Transverse colon (tissue), 4 donors: ENCODE results near the gene DDX28. TPM values are rescaled to one million over a fixed set of nuclear protein-coding genes. Genes with fewer than 3 reads are reported as not detected.

ENCODE experiments used
- DNase-seq: peaks from one replicate; pipeline ENCODE4 v3.0.0-alpha.2; 2019
- H3K27ac ChIP-seq, 4 donors: fragments of 200-600 bp; sonication (generic); 2 replicates each; pipeline ENCODE4 v1.5.1; 2016 to 2018; ENCODE audit warnings: inconsistent platforms in 4 of 4
- H3K27me3 ChIP-seq: fragments of 200-600 bp; sonication (generic); 2 replicates; pipeline ENCODE4 v1.5.1; 2017; ENCODE audit warnings: inconsistent platforms
- H3K36me3 ChIP-seq, 4 donors: fragments of 200-600 bp; sonication (generic); 2 replicates each; pipeline ENCODE4 v1.5.1; 2017 to 2019; ENCODE audit warnings: inconsistent platforms in 4 of 4
- H3K4me1 ChIP-seq, 4 donors: fragments of 200-600 bp; sonication (generic); 2 replicates each; pipeline ENCODE4 v1.5.1; 2017 to 2020; ENCODE audit warnings: inconsistent platforms in 4 of 4
- H3K4me3 ChIP-seq, 4 donors: fragments of 200-600 bp; sonication (generic); 1 replicate in 1 of 4; 2 replicates in 3 of 4; pipeline versions ENCODE4 v1.5.1 to v1.6.1; 2017 to 2019; ENCODE audit warnings: inconsistent platforms in 4 of 4
- H3K9me3 ChIP-seq, 2 donors: fragments of 200-600 bp; sonication (generic); 2 replicates each; pipeline ENCODE4 v1.5.1; 2017 to 2019; ENCODE audit warnings: inconsistent platforms in 2 of 2
- CTCF ChIP-seq, 5 experiments: fragments of 200-600 bp in 3 of 5; fragments of 450-650 bp in 2 of 5; sonication (generic) in 3 of 5; IDR thresholded peaks; 1 replicate in 2 of 5; 2 replicates in 3 of 5; pipeline ENCODE4 v1.5.1; 2016 to 2017; ENCODE audit warnings: antibody characterized with exemption in 5 of 5, inconsistent platforms in 3 of 5, mild to moderate bottlenecking in 2 of 5, moderate library complexity in 1 of 5
- EP300 ChIP-seq: sonication (generic); formaldehyde crosslinking; IDR thresholded peaks from one replicate; pipeline ENCODE4 v1.6.1; 2017; ENCODE audit warnings: antibody characterized with exemption, low read depth
- POLR2A ChIP-seq: fragments of 450-650 bp; IDR thresholded peaks from one replicate; pipeline ENCODE4 v1.6.1; 2016; ENCODE audit warnings: antibody characterized with exemption, mild to moderate bottlenecking, moderate library complexity
- POLR2AphosphoS5 ChIP-seq, 3 donors: sonication (generic); formaldehyde crosslinking; IDR thresholded peaks; one replicate each; pipeline ENCODE4 v1.6.1; 2016; ENCODE audit warnings: antibody characterized with exemption in 3 of 3
- WGBS, 2 donors: methylation state at CpG; one replicate each; pipeline ENCODE4 v1.1.5; 2018; ENCODE audit warnings: low coverage in 1 of 2; 5-methylcytosine and 5-hydroxymethylcytosine counted together
- in situ Hi-C, 4 donors: fragments of 200-750 bp; cut with MboI; loops; one replicate each; pipeline versions ENCODE4 v1.15.0 to v1.15.1; 2017; ENCODE audit warnings: low sequenced_read_pairs in 3 of 4, low pct_ligation_motif_present in 1 of 4, low pct_unique_long_range_greater_than_20kb in 1 of 4
- intact Hi-C: fragments of 100-400 bp; cut with DNase I; formaldehyde crosslinking; loops from one replicate; pipeline ENCODE4 v1.15.1; 2023; ENCODE audit warnings: low total_unique reads
- total RNA-seq, 4 donors: library from RNA; depleted of rRNA; stranded (reverse); fragments of >200 nt; gene quantifications; one replicate each; pipeline ENCODE4 v1.1.0, GENCODE V29; 2016

The DDX28 gene
- total RNA-seq, 4 donors from 2014 or later, result 4.8 to 13.1 (median 6.2) TPM

GRCh38 chr16:67988675-67989074, 34.4 kb downstream of the DDX28 start:
- no peaks in the 10 kb centered on the region for H3K9me3 ChIP-seq
- no peaks in the 10 kb centered on the region for H3K36me3 ChIP-seq
- H3K4me3 ChIP-seq, result no peak overlapping the region
- H3K27ac ChIP-seq, result no peak overlapping the region
- 87 to 95% methylated on average over 3 of the region's 3 CpGs for WGBS, 2 donors
- H3K4me1 ChIP-seq, result peaks cover 3 to 29% (median 6%) of the 10 kb centered on the region in 4 donors
- in situ Hi-C loops (no loop called here), intact Hi-C loops (loop anchor here (5.0 kb wide), 1 partner anchor 239 kb away; no protein-coding TSS in a partner anchor)
- TF ChIP-seq EP300 (no peak), CTCF (IDR thresholded peaks at IDR 0.05) (no peak), POLR2AphosphoS5 (IDR thresholded peaks at IDR 0.05) (no peak), POLR2A (no peak)
- no peaks in the 10 kb centered on the region for H3K27me3 ChIP-seq
- DNase-seq, result no peak

GRCh38 chr16:67987460-67988160, 35.4 kb downstream of the DDX28 start:
- WGBS, 2 donors, result 74 to 80% methylated on average over 2 to 11 of the region's 11 CpGs
- TF ChIP-seq CTCF (IDR thresholded peaks at IDR 0.05), result no peak
- TF ChIP-seq POLR2AphosphoS5 (IDR thresholded peaks at IDR 0.05), result no peak
- TF ChIP-seq EP300, result no peak
- no peak for TF ChIP-seq POLR2A
- no peak overlapping the region for H3K4me3 ChIP-seq
- no peaks in the 10 kb centered on the region for H3K9me3 ChIP-seq
- intact Hi-C loops (loop anchor here (5.0 kb wide), 1 partner anchor 240 kb away; no protein-coding TSS in a partner anchor), in situ Hi-C loops (no loop called here)
- no peak for DNase-seq
- H3K27ac ChIP-seq, result peak overlapping the region in 1 of 4 donors; percentile 9
- no peaks in the 10 kb centered on the region for H3K36me3 ChIP-seq
- no peaks in the 10 kb centered on the region for H3K27me3 ChIP-seq
- peaks cover 0 to 20% (median 0%) of the 10 kb centered on the region in 4 donors for H3K4me1 ChIP-seq

GRCh38 chr16:67986949-67987348, 36.1 kb downstream of the DDX28 start:
- no peak for TF ChIP-seq CTCF (IDR thresholded peaks at IDR 0.05)
- no peak for TF ChIP-seq POLR2AphosphoS5 (IDR thresholded peaks at IDR 0.05)
- TF ChIP-seq POLR2A, result no peak
- TF ChIP-seq EP300, result no peak
- no peak overlapping the region for H3K4me3 ChIP-seq
- intact Hi-C loops, result loop anchor here (5.0 kb wide), 1 partner anchor 240 kb away; no protein-coding TSS in a partner anchor
- no peak for DNase-seq
- no peaks in the 10 kb centered on the region for H3K27me3 ChIP-seq
- H3K9me3 ChIP-seq, result no peaks in the 10 kb centered on the region
- in situ Hi-C loops, result no loop called here
- H3K27ac ChIP-seq, result no peak overlapping the region
- H3K4me1 ChIP-seq, result peaks cover 0 to 20% (median 0%) of the 10 kb centered on the region in 4 donors
- no peaks in the 10 kb centered on the region for H3K36me3 ChIP-seq
- WGBS, 2 donors, result 76 to 88% methylated on average over 5 of the region's 5 CpGs

GRCh38 chr16:67982011-67982696, 40.9 kb downstream of the DDX28 start:
- WGBS, 2 donors, result 89 to 97% methylated on average over 4 to 40 of the region's 49 CpGs
- no peaks in the 10 kb centered on the region for H3K36me3 ChIP-seq
- TF ChIP-seq POLR2AphosphoS5 (IDR thresholded peaks at IDR 0.05), result no peak
- H3K27me3 ChIP-seq, result no peaks in the 10 kb centered on the region
- intact Hi-C loops (no loop called here), in situ Hi-C loops (no loop called here)
- peaks cover 0 to 20% (median 0%) of the 10 kb centered on the region in 4 donors for H3K4me1 ChIP-seq
- H3K27ac ChIP-seq, result no peak overlapping the region
- H3K9me3 ChIP-seq, result no peaks in the 10 kb centered on the region
- no peak for DNase-seq
- no peak overlapping the region for H3K4me3 ChIP-seq
